ENCODE results near the gene MAML2.

The MAML2 gene

DNA sequence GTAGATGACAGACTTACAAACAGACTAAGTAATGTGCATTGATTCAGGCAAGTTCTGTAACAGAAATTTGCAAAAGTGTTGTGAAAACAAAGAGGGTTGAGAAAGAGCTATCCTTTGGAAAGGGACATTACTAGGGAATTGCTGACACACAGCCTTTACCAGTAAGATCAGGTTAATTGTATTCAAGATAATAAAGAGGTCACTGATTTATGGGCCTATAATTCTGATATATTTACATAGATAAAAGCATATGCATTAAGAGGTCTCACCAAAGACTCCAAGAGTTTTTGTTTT is 138.7 kb downstream of the MAML2 start:
- TF ChIP-seq, protein P1, sequence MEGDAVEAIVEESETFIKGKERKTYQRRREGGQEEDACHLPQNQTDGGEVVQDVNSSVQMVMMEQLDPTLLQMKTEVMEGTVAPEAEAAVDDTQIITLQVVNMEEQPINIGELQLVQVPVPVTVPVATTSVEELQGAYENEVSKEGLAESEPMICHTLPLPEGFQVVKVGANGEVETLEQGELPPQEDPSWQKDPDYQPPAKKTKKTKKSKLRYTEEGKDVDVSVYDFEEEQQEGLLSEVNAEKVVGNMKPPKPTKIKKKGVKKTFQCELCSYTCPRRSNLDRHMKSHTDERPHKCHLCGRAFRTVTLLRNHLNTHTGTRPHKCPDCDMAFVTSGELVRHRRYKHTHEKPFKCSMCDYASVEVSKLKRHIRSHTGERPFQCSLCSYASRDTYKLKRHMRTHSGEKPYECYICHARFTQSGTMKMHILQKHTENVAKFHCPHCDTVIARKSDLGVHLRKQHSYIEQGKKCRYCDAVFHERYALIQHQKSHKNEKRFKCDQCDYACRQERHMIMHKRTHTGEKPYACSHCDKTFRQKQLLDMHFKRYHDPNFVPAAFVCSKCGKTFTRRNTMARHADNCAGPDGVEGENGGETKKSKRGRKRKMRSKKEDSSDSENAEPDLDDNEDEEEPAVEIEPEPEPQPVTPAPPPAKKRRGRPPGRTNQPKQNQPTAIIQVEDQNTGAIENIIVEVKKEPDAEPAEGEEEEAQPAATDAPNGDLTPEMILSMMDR (IDR thresholded peaks at IDR 0.05), result no peak
- Histone ChIP-seq H3K27ac (peak overlapping the region; percentile 7), H3K4me1 (ENCODE audit: control insufficient read depth in 1 of 2, insufficient read depth in 1 of 2, low read depth in 1 of 2, low read length in 1 of 2) (peaks cover 41 to 42% of the 10 kb centered on the region in 2 experiments)

DNA sequence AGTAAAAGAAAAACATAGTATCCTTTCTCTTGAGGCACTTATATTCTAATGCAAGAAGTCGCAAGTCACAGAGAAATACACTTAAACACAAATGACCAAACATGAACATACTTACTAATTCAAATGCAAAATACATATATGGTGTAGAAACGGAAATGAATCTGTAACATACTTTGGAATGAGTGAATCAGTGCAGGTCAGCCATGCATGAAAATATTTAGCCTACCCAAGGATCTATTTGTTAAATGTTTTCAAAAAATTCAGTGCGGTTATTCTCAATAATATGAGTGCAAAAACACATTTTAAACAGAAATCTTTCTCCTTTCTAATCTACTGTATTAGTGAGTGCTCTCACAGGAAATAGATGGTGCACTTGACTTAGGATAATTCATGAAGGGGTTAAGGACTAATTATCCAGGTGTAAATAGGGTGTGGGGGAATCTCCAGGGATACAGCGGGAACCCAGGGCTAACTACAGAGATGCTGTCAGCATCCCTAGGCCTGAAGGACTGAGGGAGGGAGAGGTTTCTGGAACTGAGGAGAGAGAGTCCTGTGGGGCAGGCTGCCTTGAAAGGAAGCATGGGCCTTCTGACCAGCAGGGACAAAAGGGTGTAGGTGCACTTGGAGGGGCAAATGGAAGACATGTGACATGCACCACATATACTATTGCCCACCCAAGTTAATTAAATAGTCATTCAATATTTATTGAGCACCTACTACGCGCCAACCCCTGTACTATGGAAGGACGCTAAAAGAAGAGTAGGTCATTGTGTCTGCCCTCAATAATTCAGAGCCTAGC is 139.2 kb downstream of the MAML2 start:
- TF ChIP-seq, protein P1 (IDR thresholded peaks at IDR 0.05), result no peak
- no peak overlapping the region for H3K4me3 ChIP-seq (ENCODE audit: low read depth in 1 of 2, low read length in 1 of 2)
- no peaks in the 10 kb centered on the region for H3K27me3 ChIP-seq
- no peak overlapping the region for H3K27ac ChIP-seq
- H3K9me3 ChIP-seq, result no peaks in the 10 kb centered on the region
- no peaks in the 10 kb centered on the region for H3K36me3 ChIP-seq
- peaks cover 37 to 39% of the 10 kb centered on the region in 2 experiments for H3K4me1 ChIP-seq (ENCODE audit: control insufficient read depth in 1 of 2, insufficient read depth in 1 of 2, low read depth in 1 of 2, low read length in 1 of 2)

More for the DNA sequence above, 138.7 kb downstream of the MAML2 start:
- Histone ChIP-seq H3K4me3 (ENCODE audit: low read depth in 1 of 2, low read length in 1 of 2) (no peak overlapping the region), H3K9me3 (no peaks in the 10 kb centered on the region), H3K27me3 (no peaks in the 10 kb centered on the region), H3K36me3 (no peaks in the 10 kb centered on the region)

DNA sequence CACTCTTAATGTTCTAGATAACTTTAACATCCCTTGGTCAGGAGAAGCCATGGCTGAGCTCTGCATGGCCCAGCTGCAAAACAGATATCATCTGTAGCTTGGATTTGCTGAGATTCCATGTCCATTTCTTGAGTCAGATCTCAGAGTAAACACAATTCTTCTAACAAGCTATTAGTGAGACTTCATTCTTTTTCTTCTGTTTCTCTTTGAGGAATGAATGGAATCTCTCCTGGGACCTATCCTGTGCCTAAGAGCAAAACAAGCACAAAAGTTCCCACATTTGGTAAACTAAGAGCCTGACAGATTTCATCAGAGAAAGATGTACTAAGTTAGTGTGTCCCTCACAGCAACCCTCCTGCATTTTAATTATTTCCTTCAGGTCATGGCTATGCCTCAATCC is 142.8 kb downstream of the MAML2 start:
- Histone ChIP-seq H3K9me3 (no peaks in the 10 kb centered on the region), H3K4me1 (ENCODE audit: control insufficient read depth in 1 of 2, insufficient read depth in 1 of 2, low read depth in 1 of 2, low read length in 1 of 2) (peaks cover 7 to 9% of the 10 kb centered on the region in 2 experiments), H3K4me3 (ENCODE audit: low read depth in 1 of 2, low read length in 1 of 2) (no peak overlapping the region), H3K27me3 (no peaks in the 10 kb centered on the region), H3K27ac (no peak overlapping the region), H3K36me3 (no peaks in the 10 kb centered on the region)
- TF ChIP-seq, protein P1 (IDR thresholded peaks at IDR 0.05), result no peak

DNA sequence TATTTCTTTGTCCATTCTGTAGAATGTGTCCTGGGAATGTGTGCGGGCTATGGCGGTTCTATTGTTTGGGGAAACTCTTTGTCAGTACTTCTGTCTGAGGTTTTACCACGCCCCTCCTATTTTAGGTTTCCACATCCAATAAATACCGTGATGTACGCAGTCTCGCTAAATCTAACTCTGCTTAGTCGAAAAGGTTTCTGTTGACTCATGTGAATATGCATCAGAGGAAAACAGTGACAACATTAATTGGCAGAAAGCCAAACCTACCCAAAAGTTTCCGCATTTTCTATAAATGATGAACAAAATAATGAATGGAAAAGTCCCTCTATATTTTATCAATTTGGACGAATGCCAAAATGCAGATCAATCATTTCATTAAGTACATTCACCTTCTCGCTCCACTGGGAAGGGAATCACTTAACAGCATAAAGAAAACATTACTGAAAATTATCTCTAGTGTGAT is 143.4 kb downstream of the MAML2 start:
- Histone ChIP-seq H3K27me3 (no peaks in the 10 kb centered on the region), H3K4me1 (ENCODE audit: control insufficient read depth in 1 of 2, insufficient read depth in 1 of 2, low read depth in 1 of 2, low read length in 1 of 2) (peaks cover under 1 to 5% of the 10 kb centered on the region in 2 experiments), H3K27ac (no peak overlapping the region), H3K36me3 (no peaks in the 10 kb centered on the region), H3K9me3 (no peaks in the 10 kb centered on the region), H3K4me3 (ENCODE audit: low read depth in 1 of 2, low read length in 1 of 2) (no peak overlapping the region)
- TF ChIP-seq, protein P1 (IDR thresholded peaks at IDR 0.05), result no peak

DNA sequence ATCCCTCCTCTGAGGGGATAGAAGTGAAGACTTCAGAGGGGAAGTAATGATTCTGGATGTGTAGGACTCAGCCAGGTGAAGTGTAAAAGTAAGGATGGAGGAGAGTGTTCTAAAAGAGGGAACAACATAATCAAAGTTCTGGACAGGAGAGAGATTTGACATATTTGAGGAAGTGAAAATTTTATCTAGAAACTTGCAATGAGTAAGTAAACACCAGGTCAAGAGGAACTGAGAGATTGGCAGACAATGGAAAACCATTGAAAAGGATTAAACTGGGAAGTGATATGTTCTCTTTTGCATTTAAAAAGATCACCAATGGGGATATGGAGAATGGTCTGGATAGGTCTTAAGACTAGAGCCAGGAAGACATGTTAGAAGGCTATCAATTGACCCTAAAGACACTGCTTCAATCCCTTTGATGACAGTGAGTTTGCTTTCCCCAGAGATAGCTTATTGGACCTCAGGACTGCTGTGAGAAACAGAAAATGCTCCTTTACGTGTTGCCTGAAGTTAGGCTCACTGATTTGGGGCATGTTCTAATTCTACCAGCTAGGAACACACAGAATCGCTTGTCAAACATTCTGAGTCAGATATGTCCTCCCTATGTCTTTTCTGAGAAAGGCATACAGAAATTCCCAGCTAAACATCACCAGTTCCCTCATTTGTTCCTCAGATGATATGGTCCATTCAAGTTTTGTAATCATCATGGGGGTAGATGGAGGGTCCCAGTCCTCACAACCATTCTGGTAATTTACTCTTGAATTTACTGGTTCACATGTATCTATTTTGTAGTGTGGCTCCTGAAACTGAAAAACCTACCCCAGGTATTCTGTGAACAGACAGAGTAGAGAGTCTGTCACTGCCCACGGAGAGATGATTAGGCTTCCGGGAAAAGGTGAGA is 144.9 kb downstream of the MAML2 start:
- Histone ChIP-seq H3K27me3 (no peaks in the 10 kb centered on the region), H3K9me3 (no peaks in the 10 kb centered on the region), H3K4me1 (ENCODE audit: control insufficient read depth in 1 of 2, insufficient read depth in 1 of 2, low read depth in 1 of 2, low read length in 1 of 2) (no peaks in the 10 kb centered on the region), H3K36me3 (no peaks in the 10 kb centered on the region), H3K4me3 (ENCODE audit: low read depth in 1 of 2, low read length in 1 of 2) (no peak overlapping the region), H3K27ac (peak overlapping the region; percentile 40)
- TF ChIP-seq, protein P1 (IDR thresholded peaks at IDR 0.05), result no peak
